ENCODE data around the gene CENPS.
"Not testable (repeated sequence)": the region's sequence is repeated elsewhere in the genome, so short reads cannot be mapped to it uniquely, and the experiment has no call there.

The CENPS gene

DNA sequence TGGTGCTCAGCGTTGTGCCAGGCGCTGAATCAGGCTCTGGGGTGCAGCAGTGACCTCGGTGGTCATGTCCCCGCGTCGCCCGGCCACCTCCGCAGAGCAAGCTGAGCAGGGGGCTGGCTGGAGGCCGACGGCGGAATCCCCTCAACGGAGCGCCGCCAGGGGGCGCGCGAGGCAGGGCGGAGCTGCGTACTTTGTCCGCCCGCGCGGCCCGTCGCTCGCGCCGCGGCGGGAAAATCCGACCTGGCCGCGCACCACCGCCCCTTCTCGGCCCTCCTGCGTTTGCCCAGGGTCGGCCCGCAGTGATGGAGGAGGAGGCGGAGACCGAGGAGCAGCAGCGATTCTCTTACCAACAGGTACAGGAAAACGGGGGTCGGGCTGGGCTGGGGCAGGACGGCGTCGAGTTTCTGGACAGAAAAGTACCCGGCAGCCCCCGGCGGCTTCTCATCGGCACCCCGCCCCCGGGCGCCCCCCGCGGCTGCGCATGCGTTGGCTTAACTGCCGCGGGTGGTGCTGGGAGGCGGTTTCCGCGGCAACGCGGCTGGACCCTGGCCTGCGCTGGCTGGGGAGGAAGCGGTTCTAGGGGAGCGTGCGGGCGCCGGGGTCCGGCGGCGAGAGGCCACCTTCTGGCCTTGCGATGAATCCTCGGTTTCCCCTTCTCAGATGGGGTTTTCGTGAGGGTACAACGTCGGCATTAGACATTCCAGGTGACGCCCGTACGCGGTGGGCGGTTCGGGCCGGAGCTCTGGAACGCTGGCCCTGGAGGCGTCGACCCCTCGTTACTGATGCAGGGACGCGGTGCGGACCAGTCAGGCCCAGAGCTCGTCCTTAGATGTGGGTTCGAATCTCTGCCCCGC is at the start of gene CENPS:
CENPS (plus strand) TSS at position 218 of the 854 bp plus-strand sequence; CDS start at position 303, 85 bp downstream.
- DNase-seq (ENCODE audit: low read depth) = peak; percentile 69

DNA sequence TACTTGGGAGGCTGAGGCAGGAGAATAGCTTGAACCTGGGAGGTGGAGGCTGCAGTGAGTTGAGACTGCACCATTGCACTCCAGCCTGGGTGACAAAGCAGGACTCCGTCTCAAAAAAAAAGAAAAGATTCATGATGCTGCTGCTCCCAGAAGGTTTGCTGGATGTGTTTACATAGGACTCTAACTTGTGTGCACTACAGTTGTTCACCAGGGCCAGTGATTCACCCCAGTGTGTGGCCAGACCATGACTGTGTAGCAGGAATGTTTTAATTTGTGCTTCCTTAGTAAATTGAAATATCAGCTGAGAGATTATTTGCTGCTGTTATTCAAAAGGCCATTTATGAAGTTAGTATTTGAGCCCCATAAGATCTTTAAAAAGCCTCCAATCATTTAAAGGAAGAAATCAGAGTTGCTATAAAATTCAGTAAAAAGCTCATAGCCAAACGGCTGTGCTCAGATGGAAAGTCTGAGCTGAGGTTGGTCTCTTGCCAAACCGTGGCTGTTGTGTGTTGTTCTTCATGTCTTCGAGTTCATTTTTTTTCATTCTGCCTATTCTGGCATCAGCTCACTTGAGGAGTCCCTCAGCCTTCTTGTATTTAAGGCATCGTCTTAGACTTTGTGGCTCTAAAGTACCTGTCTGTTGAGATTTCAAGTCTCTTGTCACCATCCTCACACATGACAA is 49.5 kb upstream of the CENPS start:
- DNase-seq (ENCODE audit: low read depth) = peak; percentile 86

DNA sequence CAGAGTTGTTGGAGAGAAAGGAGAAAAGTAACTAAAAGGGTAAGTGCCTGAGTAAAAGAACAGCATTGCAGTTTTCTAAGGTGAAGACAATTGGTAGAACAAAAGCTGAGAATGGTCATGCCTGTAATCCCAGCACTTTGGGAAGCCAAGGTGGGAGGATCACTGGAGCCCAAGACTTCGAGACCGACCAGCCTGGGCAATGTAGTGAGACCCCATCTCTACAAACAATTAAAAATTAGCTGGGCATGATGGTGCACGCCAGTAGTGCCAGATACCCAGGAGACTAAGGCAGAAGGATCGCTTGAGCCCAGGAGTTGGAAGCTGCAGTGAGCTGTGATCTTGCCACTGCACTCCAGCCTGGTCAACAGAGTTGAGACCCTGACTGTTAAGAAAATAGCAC is 46.6 kb upstream of the CENPS start:
- no peak for DNase-seq (ENCODE audit: low read depth)

DNA sequence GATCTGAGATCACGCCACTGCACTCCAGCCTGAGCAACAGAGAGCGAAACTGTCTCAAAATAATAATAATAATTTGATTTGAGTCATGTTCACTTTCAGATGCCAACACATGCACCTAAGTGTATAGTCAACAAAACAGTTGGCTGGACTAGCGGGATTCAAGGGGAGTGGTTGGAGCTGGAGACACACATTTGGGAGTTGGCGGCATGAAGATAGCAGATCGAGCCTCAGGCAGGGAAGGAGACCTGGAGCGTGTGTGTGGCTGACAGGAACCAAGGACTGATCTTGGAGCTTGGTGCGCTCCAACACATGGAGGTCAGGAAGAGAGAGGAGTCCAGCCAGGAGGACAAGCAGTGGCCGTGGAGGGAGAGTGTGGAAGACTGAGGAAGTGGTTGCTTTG is 46.0 kb upstream of the CENPS start:
- DNase-seq (ENCODE audit: low read depth) = no peak

DNA sequence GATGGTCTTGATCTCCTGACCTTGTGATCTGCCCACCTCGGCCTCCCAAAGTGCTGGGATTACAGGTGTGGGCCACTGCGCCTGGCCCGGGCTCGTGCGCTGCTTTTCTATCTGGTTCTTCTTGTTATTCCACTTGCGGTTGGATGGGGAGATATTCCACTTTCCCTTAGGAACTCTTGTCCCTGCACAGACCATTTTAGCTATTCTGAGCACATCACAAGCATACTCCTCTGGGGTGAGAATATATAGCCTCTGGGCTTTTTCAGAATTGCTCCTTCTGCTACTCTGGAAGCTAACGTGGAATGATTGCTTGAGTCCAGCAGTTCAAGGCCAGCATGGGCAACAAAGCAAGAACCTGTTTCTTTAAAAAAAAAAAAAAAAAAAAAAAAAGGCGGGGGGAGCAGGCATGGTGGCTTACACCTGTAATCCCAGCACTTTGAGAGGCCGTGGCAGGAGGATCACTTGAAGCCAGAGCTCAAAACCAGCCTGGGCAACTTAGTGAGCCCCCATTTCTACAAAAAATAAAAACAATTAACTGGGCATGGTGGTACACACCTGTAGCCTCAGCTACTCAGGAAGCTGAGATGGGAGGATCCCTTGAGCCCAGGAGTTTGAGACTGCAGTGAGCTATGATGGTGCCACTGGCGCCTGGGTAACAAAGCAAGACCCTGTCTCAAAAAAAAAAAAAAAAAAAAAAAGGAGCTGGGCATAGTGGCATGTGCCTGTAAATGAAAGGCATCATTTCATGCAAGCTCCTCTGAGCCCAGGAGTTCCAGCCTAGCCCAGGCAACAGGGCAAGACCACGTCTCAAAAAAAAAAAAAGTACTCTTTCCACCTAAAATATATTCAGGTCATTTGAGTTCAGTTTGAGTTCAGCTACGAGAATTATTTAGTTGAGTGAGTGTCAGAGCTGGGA is 43.2 kb upstream of the CENPS start:
- DNase-seq (ENCODE audit: low read depth) = no peak

DNA sequence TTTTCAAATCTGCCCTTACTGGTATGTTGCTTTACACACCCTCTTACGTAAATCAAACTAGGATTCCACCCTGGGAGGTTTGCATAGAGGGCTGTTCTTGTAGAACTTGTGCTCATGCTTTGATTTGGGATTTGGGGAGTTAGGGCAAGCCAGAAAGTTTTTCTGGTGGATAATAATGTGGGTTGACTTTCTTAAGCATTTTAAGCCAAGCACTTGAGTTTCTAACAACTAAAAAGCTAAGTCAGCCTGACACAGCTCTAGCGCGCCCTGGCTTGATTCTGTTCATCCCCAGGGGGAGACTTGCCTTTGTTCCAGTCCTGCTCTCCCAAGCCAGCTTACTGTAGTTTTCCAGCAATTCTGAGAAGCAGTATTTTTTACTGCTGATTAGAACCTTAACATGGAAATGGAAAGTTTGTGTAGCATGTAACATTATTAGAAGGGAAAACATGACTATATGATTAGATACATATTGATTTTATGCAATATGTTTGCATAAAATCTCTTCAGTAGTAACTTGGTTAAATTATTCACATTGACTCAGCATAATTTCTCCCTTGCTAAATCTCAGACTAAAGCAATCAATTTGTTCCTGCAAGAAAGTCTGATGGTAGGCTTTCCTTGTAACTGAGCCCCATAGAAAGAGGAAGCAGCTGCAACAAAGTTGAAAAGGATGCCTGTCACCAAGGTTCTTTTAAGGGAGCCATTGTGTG is 42.4 kb upstream of the CENPS start:
- DNase-seq (ENCODE audit: low read depth) = peak; percentile 84

DNA sequence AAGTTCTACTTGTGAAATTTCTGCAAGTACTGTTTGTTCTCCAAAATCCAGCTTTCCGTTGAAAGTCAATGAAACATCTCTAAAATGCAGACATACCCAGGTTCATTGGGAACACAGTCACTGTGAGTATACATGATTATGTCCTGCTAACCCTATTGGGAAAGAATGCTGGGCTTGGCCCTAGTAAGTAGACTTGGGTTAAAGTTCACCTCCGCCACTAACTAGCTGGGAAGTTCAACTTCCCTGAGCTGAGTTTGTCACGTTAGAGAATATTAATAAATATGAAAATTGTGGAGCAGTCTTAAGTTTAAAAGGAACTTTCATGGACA is 41.9 kb upstream of the CENPS start:
- no peak for DNase-seq (ENCODE audit: low read depth)

DNA sequence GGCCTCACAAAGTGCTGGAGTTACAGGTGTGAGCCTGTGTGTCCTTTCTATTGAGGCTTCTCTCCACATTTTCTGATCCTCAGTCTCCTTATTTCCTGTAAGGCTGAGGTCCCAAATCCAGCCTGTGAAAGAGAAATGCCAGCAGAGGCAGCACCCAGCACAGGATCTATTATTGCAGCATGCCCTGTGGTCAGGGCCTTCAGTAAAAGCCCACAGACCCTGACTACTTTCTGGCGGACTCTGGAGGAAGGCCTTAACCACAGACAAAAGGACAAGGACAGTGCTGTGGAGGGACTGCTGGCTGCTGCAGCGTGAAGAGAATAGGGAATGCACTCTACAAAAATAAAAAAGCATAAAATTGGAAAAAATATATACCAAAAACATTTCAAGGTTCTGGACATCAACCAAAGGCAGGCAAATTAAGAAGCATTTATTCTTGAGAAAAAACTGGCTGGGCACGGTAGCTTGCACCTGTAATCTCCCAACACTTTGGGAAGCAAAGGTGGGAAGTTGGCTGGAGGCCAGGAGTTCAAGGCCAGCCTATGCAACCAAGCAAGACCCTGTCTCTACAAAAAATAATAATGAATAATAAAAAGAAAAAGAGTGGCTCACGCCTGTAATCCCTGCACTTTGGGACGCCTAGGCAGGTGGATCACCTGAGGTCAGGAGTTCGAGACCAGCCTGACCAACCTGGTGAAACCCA is 40.8 kb upstream of the CENPS start:
- no peak for DNase-seq (ENCODE audit: low read depth)

DNA sequence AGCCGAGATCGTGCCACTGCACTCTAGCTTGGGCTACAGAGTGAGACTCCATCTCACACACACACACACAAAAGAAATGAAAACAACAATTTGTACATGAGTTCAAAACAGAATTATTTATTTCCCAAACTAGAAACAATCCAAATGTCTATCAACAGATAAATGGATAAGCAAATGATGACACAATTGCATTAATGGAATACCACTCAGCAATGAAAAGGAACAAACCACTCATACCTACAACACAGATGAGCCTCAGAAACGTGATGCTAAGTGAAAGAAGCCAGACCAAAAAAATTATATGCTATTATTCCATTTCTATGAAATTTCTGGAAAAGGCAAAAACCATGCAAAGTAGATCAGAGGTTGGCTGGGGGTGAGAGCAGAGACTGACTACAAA is 33.4 kb upstream of the CENPS start:
- no peak for DNase-seq (ENCODE audit: low read depth)

DNA sequence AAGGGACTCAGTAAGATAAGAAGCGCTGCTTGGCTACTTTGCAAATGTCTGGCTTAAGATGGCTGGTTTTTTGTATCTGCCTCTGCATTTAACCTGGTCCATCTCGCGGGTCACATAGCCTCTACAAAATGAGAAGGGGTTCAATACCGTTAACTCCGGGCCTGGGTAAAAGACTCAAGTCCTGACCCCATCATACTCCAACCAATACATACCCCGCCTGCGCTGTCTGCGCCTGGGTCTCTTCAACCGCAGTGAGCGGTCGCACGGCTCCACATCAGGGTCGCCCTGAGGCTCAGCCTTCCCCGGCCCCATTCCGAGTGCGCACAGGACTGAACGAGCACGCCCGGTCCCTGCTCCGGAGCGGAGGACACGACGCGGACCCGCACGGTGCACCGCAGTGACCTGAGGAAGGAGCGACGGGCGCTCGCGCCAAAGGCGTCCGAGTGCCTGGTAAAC is 31.9 kb upstream of the CENPS start:
- peak; percentile 13 for DNase-seq (ENCODE audit: low read depth)

DNA sequence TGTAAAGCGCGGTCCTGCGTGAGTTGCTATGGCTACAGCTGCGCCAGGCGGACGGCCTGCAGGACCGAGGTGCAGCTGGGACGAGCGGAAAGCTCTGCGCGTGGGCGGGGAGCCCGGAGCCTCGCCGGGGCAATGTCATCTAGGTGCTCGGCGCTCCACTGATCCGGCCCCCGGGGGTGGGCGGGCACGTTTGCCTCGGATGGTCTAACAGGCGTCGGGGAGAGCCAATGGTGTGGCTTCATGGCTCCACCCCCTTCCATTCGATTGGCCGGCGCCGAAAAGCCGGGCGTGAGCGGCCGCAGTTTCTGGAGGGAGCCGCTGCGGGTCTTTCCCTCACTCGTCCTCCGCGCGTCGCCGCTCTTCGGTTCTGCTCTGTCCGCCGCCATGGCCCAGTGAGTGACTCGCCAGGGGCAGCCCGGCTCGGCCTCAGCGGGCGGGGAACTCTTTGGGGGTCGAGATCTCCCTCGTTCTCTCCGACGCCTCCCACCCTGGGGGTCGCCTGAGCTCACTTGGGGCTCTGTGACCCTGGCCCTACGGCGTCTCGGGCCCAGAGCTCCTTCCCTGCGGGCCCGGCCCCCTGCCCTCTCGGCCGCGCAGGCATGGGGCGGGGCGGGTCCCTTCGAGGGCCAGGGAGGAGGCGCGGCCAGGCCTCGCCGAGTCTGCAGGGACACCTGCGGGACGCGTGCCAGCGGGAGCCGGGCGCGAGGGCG is 31.3 kb upstream of the CENPS start, which contains the start of gene PGD:
PGD (plus strand) TSS at position 331 of the 710 bp plus-strand sequence; CDS start at position 385, 54 bp downstream.
- peak; percentile 97 for DNase-seq (ENCODE audit: low read depth)

DNA sequence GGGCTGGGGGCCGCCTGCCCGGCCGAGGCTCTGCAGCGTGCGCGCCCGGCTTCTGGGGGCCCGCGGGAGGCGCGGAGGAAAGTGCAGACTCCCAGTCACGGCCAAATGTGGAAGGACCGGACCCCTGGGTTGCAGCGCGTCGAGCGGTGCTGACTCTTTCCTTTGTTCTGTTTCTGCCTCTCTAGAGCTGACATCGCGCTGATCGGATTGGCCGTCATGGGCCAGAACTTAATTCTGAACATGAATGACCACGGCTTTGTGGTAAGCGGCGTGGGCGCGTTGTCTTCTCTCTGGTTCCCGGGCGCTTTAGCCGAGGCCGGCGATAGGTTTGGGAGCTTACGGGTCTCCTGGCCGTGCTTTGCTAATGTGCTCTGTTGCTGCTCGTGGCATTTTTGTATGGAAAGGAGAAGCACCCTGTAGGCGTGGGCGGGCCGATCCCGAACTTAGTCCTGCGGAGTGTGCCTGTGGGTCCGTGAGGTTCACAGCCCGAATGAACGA is 30.7 kb upstream of the CENPS start:
- peak; percentile 39 for DNase-seq (ENCODE audit: low read depth)

DNA sequence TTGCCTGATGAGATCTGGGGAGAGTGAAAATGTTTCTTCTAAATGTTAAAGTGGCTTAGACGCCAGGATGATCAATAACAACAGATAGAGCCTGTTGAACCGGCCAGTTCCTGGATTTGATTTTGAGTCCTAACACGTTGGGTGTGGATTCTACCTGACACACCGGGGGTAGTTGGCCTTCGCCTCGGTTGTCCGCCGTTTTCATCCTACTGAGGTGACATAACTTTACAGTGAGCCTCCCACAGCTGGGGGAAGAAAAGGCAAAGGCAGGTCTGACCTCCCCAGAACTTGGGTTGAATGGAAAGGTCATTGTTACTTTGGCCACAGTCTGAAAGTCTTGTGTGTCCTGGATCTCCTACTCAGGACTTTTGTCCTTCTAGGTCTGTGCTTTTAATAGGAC is 30.2 kb upstream of the CENPS start:
- no peak for DNase-seq (ENCODE audit: low read depth)

DNA sequence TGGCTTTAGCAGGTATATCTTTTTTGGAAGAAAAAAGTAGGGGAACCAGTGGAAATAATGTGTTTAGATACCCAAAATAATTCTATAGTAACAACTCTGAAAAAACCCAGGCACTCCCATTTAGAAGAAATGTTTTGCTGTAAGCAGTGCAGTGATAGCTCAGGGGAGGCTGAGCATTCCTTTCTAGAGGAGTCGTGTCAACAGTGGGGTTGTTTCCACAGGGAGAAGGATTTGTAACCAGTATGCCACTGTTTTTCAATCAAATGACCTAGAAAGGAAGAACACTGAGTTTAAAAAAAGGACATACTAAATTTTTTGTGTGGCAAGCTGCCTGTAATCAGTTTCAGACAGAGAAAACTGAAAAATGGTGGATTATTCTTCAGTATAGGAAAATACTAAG is 29.0 kb upstream of the CENPS start:
- peak; percentile 73 for DNase-seq (ENCODE audit: low read depth)

DNA sequence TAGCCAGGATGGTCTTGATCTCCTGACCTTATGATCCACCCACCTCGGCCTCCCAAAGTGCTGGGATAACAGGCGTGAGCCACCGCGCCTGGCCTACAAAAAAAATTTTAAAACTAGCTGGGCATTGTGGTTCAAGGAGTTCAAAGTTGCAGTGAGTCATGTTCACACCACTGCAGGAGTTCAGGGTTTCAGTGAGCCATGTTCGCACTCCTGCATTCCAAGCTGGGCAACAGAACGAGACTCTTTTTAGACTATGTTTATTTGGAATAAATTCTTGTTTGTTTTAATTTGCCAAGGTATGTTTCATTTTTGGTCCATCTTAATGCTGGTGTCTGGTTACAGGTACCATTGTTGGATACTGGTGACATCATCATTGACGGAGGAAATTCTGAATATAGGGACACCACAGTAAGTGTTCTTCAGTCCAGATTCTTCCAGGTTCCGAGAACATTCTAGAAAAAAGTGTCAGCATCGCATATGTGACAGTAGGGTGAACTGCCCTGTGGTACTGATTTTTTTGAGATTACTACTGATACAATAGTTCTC is 27.4 kb upstream of the CENPS start:
- peak; percentile 67 for DNase-seq (ENCODE audit: low read depth)

DNA sequence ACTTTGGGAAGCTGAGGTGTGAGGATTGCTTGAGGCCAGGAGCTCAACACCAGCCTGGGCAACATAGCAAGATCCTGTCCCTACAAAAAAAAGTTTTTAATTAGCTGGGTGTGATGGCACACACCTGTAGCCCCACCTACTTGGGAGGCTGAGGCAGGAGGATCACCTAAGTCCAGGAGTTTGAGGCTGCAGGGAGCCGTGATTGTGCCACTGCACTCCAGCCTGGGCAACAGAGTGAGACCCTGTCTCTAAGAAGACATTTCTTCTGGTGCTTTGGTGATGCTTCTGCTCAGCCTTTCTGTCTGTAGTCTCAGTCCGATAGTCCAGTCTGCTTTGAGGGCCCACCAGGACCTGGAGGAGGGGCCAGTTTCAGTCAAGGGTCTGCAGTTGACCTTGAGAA is 23.0 kb upstream of the CENPS start:
- DNase-seq (ENCODE audit: low read depth) = no peak

DNA sequence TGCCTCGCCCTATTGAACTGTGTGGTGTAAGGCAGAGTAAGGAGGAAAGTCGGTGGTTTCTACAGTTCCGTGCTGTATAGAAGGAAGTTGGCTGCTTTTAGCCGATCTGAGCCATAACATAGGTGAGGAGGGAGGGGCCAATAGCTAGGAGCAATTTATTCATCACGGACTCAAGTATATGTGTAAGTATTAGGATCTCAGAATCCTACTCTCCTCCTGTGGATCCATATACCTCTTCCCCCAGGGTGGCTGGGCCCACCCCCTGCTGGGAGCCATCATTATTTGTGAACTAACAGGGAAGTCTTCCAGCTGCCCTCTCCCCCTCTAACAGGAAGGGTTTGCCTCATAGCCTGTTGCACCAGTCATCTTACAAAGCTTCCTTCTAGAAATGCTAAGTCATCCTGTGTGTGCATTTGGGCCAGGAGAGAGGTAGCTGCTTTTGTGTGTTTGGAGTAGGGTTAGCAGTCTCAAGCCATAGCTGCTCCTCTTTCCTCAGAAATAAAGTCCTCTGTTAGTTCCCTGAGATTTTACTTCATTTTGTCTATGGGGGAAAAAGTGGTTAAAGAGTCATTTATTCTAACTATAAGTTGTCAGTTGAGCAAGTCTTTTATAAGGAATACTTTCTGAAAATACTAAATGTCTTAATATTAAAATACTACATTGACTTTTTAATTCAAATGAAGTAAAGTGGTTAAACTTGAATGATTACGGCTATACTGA is 14.9 kb upstream of the CENPS start:
- peak; percentile 83 for DNase-seq (ENCODE audit: low read depth)

DNA sequence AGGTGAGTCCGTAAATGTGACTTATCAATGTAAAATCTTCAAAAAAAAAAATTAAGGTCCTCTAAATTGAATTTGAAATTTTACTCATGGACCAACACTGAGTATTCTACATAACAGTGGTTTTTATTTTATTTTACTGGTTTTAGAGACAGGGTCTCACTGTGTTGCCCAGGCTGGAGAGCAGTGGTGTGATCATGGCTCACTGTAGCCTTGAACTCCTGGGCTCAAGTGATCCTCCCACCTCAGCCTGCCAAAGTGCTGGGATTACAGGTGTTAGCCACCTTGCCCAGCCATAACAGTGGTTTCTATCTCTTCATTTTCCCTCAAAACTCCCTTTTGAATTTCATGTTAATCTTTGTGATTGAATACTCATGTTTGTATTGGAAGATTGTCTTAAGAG is 14.3 kb upstream of the CENPS start:
- DNase-seq (ENCODE audit: low read depth) = not testable (repeated sequence)

DNA sequence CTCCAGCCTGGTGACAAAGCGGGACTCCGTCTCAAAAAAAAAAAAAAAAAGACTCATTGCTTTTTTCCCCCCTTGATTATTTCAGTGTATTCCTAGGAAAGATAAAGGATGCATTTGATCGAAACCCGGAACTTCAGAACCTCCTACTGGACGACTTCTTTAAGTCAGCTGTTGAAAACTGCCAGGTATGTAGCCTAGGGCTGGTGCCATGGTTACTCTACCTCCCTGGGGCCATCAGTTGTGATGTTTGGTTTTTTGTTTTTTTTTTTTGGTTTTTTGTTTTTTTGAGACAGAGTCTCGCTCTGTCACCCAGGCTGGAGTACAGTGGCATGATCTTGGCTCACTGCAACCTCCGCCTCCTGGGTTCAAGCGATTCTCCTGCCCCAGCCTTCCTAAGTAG is 11.5 kb upstream of the CENPS start:
- not testable (repeated sequence) for DNase-seq (ENCODE audit: low read depth)

Data from amniotic epithelial cell (primary cell).